PC-9 (cell line): Measurements from ENCODE around the gene CNTN4. TPM values are rescaled to one million over a fixed set of nuclear protein-coding genes. Genes with fewer than 3 reads are reported as not detected.

Source experiments
- BruUV-seq: library from RNA; stranded (reverse); fragments of 400-500 nt; replicated peaks from 2 replicates; lab custom pipeline; 2021; lab: Mats Ljungman, UMichigan
- CTCF ChIA-PET: fragments of 300-600 bp; sonication (Branson Sonifier 250); formaldehyde crosslinking; loops from one replicate; lab custom pipeline; 2022; ENCODE audit warnings: antibody characterized with exemption; lab: Charles Lee
- POLR2A ChIA-PET: fragments of 300-600 bp; sonication (Branson Sonifier 250); formaldehyde crosslinking; loops from one replicate; lab custom pipeline; 2022; ENCODE audit warnings: antibody characterized with exemption; ENCODE audit not compliant: unreplicated experiment; lab: Charles Lee
- DNase-seq, 2 experiments: peaks; one replicate each; pipeline versions ENCODE4 v3.0.0 to v3.0.0-alpha.2; 2015 to 2022; ENCODE audit warnings: mixed read lengths in 1 of 2
- H2AFZ ChIP-seq: fragments of 200-600 bp; sonication (generic); 2 replicates; pipeline ENCODE4 v1.8.1; 2017; ENCODE audit warnings: antibody characterized with exemption
- H3F3A ChIP-seq: fragments of 200-600 bp; sonication (generic); 2 replicates; pipeline ENCODE4 v1.8.1; 2017; ENCODE audit warnings: antibody characterized with exemption, mild to moderate bottlenecking, low read depth; ENCODE audit not compliant: insufficient read depth
- H3K27ac ChIP-seq: fragments of 200-600 bp; sonication (generic); 2 replicates; pipeline ENCODE4 v1.6.1; 2016; ENCODE audit warnings: mixed run types
- H3K27me3 ChIP-seq: fragments of 200-600 bp; sonication (generic); 2 replicates; pipeline ENCODE4 v1.6.1; 2016; ENCODE audit warnings: low read depth, mixed run types; ENCODE audit not compliant: insufficient read depth
- H3K36me3 ChIP-seq: fragments of 200-600 bp; sonication (generic); 2 replicates; pipeline ENCODE4 v1.6.1; 2016; ENCODE audit warnings: low read depth, mixed run types
- H3K4me1 ChIP-seq: fragments of 200-600 bp; sonication (generic); replicated peaks from 2 replicates; pipeline ENCODE4 v1.6.1; 2016; ENCODE audit warnings: mixed run types; ENCODE audit not compliant: insufficient read depth
- H3K4me2 ChIP-seq: fragments of 200-600 bp; sonication (generic); 2 replicates; pipeline ENCODE4 v1.6.1; 2017; ENCODE audit warnings: mixed run types
- H3K4me3 ChIP-seq: fragments of 200-600 bp; sonication (generic); 2 replicates; pipeline ENCODE4 v1.6.1; 2016; ENCODE audit warnings: mixed run types
- H3K79me2 ChIP-seq: fragments of 200-600 bp; sonication (generic); 2 replicates; pipeline ENCODE4 v1.6.1; 2017; ENCODE audit warnings: low read depth, mixed run types
- H3K9me2 ChIP-seq: fragments of 200-600 bp; sonication (generic); 2 replicates; pipeline ENCODE4 v1.8.1; 2017; ENCODE audit warnings: mild to moderate bottlenecking; ENCODE audit not compliant: insufficient read depth
- H3K9me3 ChIP-seq: fragments of 200-600 bp; sonication (generic); 2 replicates; pipeline ENCODE4 v1.8.1; 2016; ENCODE audit warnings: low read depth; ENCODE audit not compliant: insufficient read depth
- H4K20me1 ChIP-seq: fragments of 200-600 bp; sonication (generic); 2 replicates; pipeline ENCODE4 v1.8.1; 2017; ENCODE audit not compliant: insufficient read depth
- EZH2 ChIP-seq: fragments of 200-600 bp; sonication (generic); IDR thresholded peaks from 2 replicates; pipeline ENCODE4 v1.8.0; 2017; ENCODE audit warnings: antibody characterized with exemption, low read depth
- intact Hi-C: fragments of 100-400 bp; cut with micrococcal nuclease; formaldehyde crosslinking; loops from one replicate; pipeline ENCODE4 v1.10.0; 2022; ENCODE audit not compliant: unreplicated experiment
- total RNA-seq: library from RNA; stranded (reverse); gene quantifications from 2 replicates; pipeline ENCODE4 v1.2.3, GENCODE V29; 2021
- TF ChIP-seq, protein P1 (sequence below): fragments of 200-600 bp; sonication (generic); conservative IDR thresholded peaks from 2 replicates; pipeline ENCODE4 v1.6.1; 2017; ENCODE audit warnings: mixed run types, antibody characterized with exemption, mild to moderate bottlenecking, moderate library complexity

Gene CNTN4
- total RNA-seq, 1 experiment from 2014 or later: not detected

- no peaks in the 10 kb centered on the region for H3K36me3 ChIP-seq
- no TSS peak for BruUV-seq
- intact Hi-C loops: no loop called here
- no peaks in the 10 kb centered on the region for H3K79me2 ChIP-seq
- H3F3A ChIP-seq: no peaks in the 10 kb centered on the region
- H2AFZ ChIP-seq: no peak overlapping the region
- no peaks in the 10 kb centered on the region for H3K4me1 ChIP-seq
- H3K4me2 ChIP-seq: no peak overlapping the region
- DNase-seq: no peak
- no peaks in the 10 kb centered on the region for H3K9me2 ChIP-seq
- no peaks in the 10 kb centered on the region for H3K9me3 ChIP-seq
- H3K4me3 ChIP-seq: no peak overlapping the region
- ChIA-PET CTCF (no interaction called here), POLR2A (no interaction called here)
- H3K27me3 ChIP-seq: no peaks in the 10 kb centered on the region
- no peak overlapping the region for H3K27ac ChIP-seq
- no peaks in the 10 kb centered on the region for H4K20me1 ChIP-seq
- TF ChIP-seq EZH2: no peak
- TF ChIP-seq, protein P1, sequence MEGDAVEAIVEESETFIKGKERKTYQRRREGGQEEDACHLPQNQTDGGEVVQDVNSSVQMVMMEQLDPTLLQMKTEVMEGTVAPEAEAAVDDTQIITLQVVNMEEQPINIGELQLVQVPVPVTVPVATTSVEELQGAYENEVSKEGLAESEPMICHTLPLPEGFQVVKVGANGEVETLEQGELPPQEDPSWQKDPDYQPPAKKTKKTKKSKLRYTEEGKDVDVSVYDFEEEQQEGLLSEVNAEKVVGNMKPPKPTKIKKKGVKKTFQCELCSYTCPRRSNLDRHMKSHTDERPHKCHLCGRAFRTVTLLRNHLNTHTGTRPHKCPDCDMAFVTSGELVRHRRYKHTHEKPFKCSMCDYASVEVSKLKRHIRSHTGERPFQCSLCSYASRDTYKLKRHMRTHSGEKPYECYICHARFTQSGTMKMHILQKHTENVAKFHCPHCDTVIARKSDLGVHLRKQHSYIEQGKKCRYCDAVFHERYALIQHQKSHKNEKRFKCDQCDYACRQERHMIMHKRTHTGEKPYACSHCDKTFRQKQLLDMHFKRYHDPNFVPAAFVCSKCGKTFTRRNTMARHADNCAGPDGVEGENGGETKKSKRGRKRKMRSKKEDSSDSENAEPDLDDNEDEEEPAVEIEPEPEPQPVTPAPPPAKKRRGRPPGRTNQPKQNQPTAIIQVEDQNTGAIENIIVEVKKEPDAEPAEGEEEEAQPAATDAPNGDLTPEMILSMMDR: no peak
Measured at GRCh38 chr3:2940062-2940461, 841.4 kb downstream of the CNTN4 start.

DNA sequence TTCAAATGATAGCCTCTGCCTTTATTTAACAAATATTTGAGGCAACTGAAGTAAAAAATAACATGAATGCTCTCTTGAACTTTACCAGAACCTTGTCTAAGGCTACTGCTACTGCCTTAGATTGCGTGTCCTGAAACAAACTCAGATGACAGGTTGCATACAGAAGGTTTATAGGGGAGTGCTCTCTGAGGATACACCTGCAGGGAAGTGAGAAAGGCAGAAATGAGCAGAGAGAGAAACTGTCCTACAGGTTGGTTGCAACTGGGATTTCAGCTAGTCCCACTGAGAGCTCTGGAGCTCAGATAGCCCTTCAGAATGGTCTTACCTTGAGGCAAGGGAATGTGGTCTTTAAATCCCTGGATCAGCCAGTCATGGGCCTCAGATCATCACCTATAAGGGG is 846.0 kb downstream of the CNTN4 start:
- CTCF ChIA-PET: no interaction called here
- Histone ChIP-seq H3K27me3 (no peaks in the 10 kb centered on the region), H2AFZ (no peak overlapping the region), H3K4me1 (no peaks in the 10 kb centered on the region), H3K4me2 (no peak overlapping the region), H3K9me2 (no peaks in the 10 kb centered on the region), H3K4me3 (no peak overlapping the region), H3F3A (no peaks in the 10 kb centered on the region), H3K79me2 (no peaks in the 10 kb centered on the region), H3K27ac (no peak overlapping the region), H3K36me3 (no peaks in the 10 kb centered on the region), H3K9me3 (no peaks in the 10 kb centered on the region), H4K20me1 (no peaks in the 10 kb centered on the region)
- no peak for DNase-seq
- intact Hi-C loops: no loop called here
- POLR2A ChIA-PET: no interaction called here
- TF ChIP-seq EZH2: no peak
- TF ChIP-seq, protein P1: no peak
- BruUV-seq: no TSS peak

DNA sequence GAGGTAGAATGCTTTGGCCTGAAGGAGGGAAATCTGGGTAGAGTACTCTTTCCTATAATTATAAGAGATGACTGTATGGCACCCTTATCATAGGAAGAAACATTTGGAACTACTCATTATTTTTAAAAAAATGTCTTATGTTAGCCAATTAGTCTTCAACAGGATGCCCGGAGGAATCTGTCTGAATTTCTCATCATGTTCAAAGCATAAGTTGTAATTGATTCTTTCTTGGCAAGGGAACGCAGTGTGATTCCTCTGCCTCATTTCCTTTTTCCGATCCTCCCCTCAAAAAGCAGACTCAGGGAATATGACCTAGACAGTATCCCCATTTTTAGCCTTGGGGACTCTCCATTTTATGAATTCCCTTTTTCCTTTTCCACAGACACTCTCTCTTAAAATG is 846.5 kb downstream of the CNTN4 start:
- DNase-seq: no peak
- H3K4me2 ChIP-seq: no peak overlapping the region
- no peak overlapping the region for H3K27ac ChIP-seq
- H3K36me3 ChIP-seq: no peaks in the 10 kb centered on the region
- no peaks in the 10 kb centered on the region for H3F3A ChIP-seq
- H3K27me3 ChIP-seq: no peaks in the 10 kb centered on the region
- H3K4me3 ChIP-seq: no peak overlapping the region
- ChIA-PET POLR2A (no interaction called here), CTCF (no interaction called here)
- H3K79me2 ChIP-seq: no peaks in the 10 kb centered on the region
- TF ChIP-seq, protein P1: no peak
- no peak for TF ChIP-seq EZH2
- H4K20me1 ChIP-seq: no peaks in the 10 kb centered on the region
- no peaks in the 10 kb centered on the region for H3K9me2 ChIP-seq
- no peaks in the 10 kb centered on the region for H3K9me3 ChIP-seq
- no peak overlapping the region for H2AFZ ChIP-seq
- no TSS peak for BruUV-seq
- H3K4me1 ChIP-seq: no peaks in the 10 kb centered on the region
- intact Hi-C loops: no loop called here
